ENCODE data around the gene EHF.

- TF ChIP-seq, protein P1, sequence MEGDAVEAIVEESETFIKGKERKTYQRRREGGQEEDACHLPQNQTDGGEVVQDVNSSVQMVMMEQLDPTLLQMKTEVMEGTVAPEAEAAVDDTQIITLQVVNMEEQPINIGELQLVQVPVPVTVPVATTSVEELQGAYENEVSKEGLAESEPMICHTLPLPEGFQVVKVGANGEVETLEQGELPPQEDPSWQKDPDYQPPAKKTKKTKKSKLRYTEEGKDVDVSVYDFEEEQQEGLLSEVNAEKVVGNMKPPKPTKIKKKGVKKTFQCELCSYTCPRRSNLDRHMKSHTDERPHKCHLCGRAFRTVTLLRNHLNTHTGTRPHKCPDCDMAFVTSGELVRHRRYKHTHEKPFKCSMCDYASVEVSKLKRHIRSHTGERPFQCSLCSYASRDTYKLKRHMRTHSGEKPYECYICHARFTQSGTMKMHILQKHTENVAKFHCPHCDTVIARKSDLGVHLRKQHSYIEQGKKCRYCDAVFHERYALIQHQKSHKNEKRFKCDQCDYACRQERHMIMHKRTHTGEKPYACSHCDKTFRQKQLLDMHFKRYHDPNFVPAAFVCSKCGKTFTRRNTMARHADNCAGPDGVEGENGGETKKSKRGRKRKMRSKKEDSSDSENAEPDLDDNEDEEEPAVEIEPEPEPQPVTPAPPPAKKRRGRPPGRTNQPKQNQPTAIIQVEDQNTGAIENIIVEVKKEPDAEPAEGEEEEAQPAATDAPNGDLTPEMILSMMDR (IDR thresholded peaks at IDR 0.05), result no peak
- TF ChIP-seq POLR2A (IDR thresholded peaks at IDR 0.05) (no peak), EP300 (IDR thresholded peaks at IDR 0.05) (no peak), POLR2AphosphoS5 (IDR thresholded peaks at IDR 0.05) (no peak)
Observed at GRCh38 chr11:34606326-34607120, 14.4 kb upstream of the EHF start.

Measured in stomach (tissue), 4 donors.